Measurements from ENCODE around the gene SEL1L3.

SEL1L3 gene

GRCh38 chr4:25888781-25889180, 26.0 kb upstream of the SEL1L3 start:
- H3K4me3 ChIP-seq (ENCODE audit: low read depth, low read length) = no peak overlapping the region
- TF ChIP-seq CTCF (IDR thresholded peaks at IDR 0.05; ENCODE audit: low read depth, low read length, missing control alignments) = no peak
- no peak for DNase-seq (ENCODE audit: low read depth)

- H3K4me3 ChIP-seq (ENCODE audit: low read depth, low read length) = no peak overlapping the region
- no peak for DNase-seq (ENCODE audit: low read depth)
- TF ChIP-seq CTCF (IDR thresholded peaks at IDR 0.05; ENCODE audit: low read depth, low read length, missing control alignments) = no peak
Measured at GRCh38 chr4:25884031-25884782, 21.4 kb upstream of the SEL1L3 start.

- DNase-seq (ENCODE audit: low read depth) = no peak
- no peak for TF ChIP-seq CTCF (IDR thresholded peaks at IDR 0.05; ENCODE audit: low read depth, low read length, missing control alignments)
- no peak overlapping the region for H3K4me3 ChIP-seq (ENCODE audit: low read depth, low read length)
Measured at GRCh38 chr4:25883565-25883964, 20.8 kb upstream of the SEL1L3 start.

GRCh38 chr4:25882226-25882625, 19.4 kb upstream of the SEL1L3 start:
- H3K4me3 ChIP-seq (ENCODE audit: low read depth, low read length) = no peak overlapping the region
- no peak for DNase-seq (ENCODE audit: low read depth)
- TF ChIP-seq CTCF (IDR thresholded peaks at IDR 0.05; ENCODE audit: low read depth, low read length, missing control alignments) = no peak

GRCh38 chr4:25881193-25881592, 18.4 kb upstream of the SEL1L3 start:
- no peak for TF ChIP-seq CTCF (IDR thresholded peaks at IDR 0.05; ENCODE audit: low read depth, low read length, missing control alignments)
- DNase-seq (ENCODE audit: low read depth) = no peak
- H3K4me3 ChIP-seq (ENCODE audit: low read depth, low read length) = no peak overlapping the region

- no peak for DNase-seq (ENCODE audit: low read depth)
- no peak for TF ChIP-seq CTCF (IDR thresholded peaks at IDR 0.05; ENCODE audit: low read depth, low read length, missing control alignments)
- no peak overlapping the region for H3K4me3 ChIP-seq (ENCODE audit: low read depth, low read length)
Measured at GRCh38 chr4:25879991-25880651, 17.3 kb upstream of the SEL1L3 start.

Data from GM12864 (cell line).